HEK293 (cell line): Measurements from ENCODE around the gene STX2.

ENCODE experiments used
- CTCF ChIA-PET: fragments of 350-600 bp; formaldehyde crosslinking; extraction: SDS; loops from one replicate; lab custom pipeline; 2021; ENCODE audit warnings: antibody characterized with exemption; lab: Yijun Ruan, JAX
- POLR2A ChIA-PET: fragments of 300-600 bp; formaldehyde crosslinking; extraction: SDS; loops from one replicate; lab custom pipeline; 2020; ENCODE audit warnings: antibody characterized with exemption, inconsistent platforms; lab: Yijun Ruan, JAX
- H3K27ac ChIP-seq: fragments of 200-500 bp; sonication (Bioruptor generic); 2 replicates; pipeline ENCODE4 v1.5.1; 2014; ENCODE audit warnings: low read depth, low read length, control low read depth, inconsistent platforms; ENCODE audit errors: extremely low read depth
- H3K36me3 ChIP-seq, 2 experiments: fragments of 200-500 bp in 1 of 2; sonication (Bioruptor generic) in 1 of 2; 1 replicate in 1 of 2; 2 replicates in 1 of 2; pipeline ENCODE4 v1.5.1; 2014 to 2017; ENCODE audit warnings: inconsistent platforms in 2 of 2, low read length in 2 of 2; ENCODE audit not compliant: control insufficient read depth in 2 of 2, insufficient read depth in 1 of 2
- H3K4me1 ChIP-seq: fragments of 200-500 bp; sonication (Bioruptor generic); 2 replicates; pipeline ENCODE4 v1.5.1; 2014; ENCODE audit warnings: mild to moderate bottlenecking, low read length, inconsistent platforms; ENCODE audit not compliant: control insufficient read depth, insufficient read depth
- H3K4me3 ChIP-seq: 2 replicates; pipeline ENCODE4 v1.5.1; 2011; ENCODE audit warnings: low read depth, mild to moderate bottlenecking, control low read depth, low read length, moderate library complexity
- H3K9me3 ChIP-seq: fragments of 200-500 bp; sonication (Bioruptor generic); 2 replicates; pipeline ENCODE4 v1.5.1; 2014; ENCODE audit warnings: low read depth, low read length, inconsistent platforms; ENCODE audit not compliant: control insufficient read depth, insufficient read depth
- ELK4 ChIP-seq: IDR thresholded peaks from 2 replicates; pipeline ENCODE4 v1.6.1; 2011; ENCODE audit warnings: mild to moderate bottlenecking, low read depth, low read length, borderline replicate concordance
- GLIS1 ChIP-seq: fragments of 450-650 bp; formaldehyde crosslinking; IDR thresholded peaks from 2 replicates; pipeline ENCODE4 v1.5.1; 2016; ENCODE audit warnings: missing biosample characterization, missing genetic modification characterization
- HOXA7 ChIP-seq: sonication (generic); formaldehyde crosslinking; IDR thresholded peaks from 2 replicates; pipeline ENCODE4 v1.8.1; 2022; ENCODE audit warnings: missing genetic modification reagents, borderline replicate concordance
- KLF9 ChIP-seq: fragments of 450-650 bp; formaldehyde crosslinking; IDR thresholded peaks from 2 replicates; pipeline ENCODE4 v1.5.1; 2016; ENCODE audit warnings: missing biosample characterization, missing genetic modification characterization, low read depth
- PRDM6 ChIP-seq: fragments of 450-650 bp; formaldehyde crosslinking; IDR thresholded peaks from 2 replicates; pipeline ENCODE4 v1.5.1; 2017; ENCODE audit warnings: missing biosample characterization, missing genetic modification characterization
- ZEB2 ChIP-seq: fragments of 450-650 bp; formaldehyde crosslinking; IDR thresholded peaks from 2 replicates; pipeline ENCODE4 v1.5.1; 2016; ENCODE audit warnings: missing biosample characterization, missing genetic modification characterization
- ZNF148 ChIP-seq: fragments of 450-650 bp; formaldehyde crosslinking; IDR thresholded peaks from 2 replicates; pipeline ENCODE4 v1.5.0; 2017; ENCODE audit warnings: missing biosample characterization, missing genetic modification characterization, borderline replicate concordance
- ZNF155 ChIP-seq: fragments of 450-650 bp; formaldehyde crosslinking; IDR thresholded peaks from 2 replicates; pipeline ENCODE4 v1.5.1; 2016; ENCODE audit warnings: missing biosample characterization, missing genetic modification characterization
- ZNF175 ChIP-seq: fragments of 450-650 bp; formaldehyde crosslinking; IDR thresholded peaks from 2 replicates; pipeline ENCODE4 v1.5.1; 2016; ENCODE audit warnings: missing biosample characterization, missing genetic modification characterization
- ZNF214 ChIP-seq: fragments of 450-650 bp; formaldehyde crosslinking; IDR thresholded peaks from 2 replicates; pipeline ENCODE4 v1.5.1; 2017; ENCODE audit warnings: missing biosample characterization, mild to moderate bottlenecking, missing genetic modification characterization, borderline replicate concordance
- ZNF23 ChIP-seq: fragments of 450-650 bp; formaldehyde crosslinking; IDR thresholded peaks from 2 replicates; pipeline ENCODE4 v1.5.1; 2016; ENCODE audit warnings: missing biosample characterization, missing genetic modification characterization, borderline replicate concordance
- ZNF266 ChIP-seq: fragments of 450-650 bp; formaldehyde crosslinking; IDR thresholded peaks from 2 replicates; pipeline ENCODE4 v1.5.1; 2016; ENCODE audit warnings: missing biosample characterization, missing genetic modification characterization, low read depth
- ZNF398 ChIP-seq: fragments of 450-650 bp; formaldehyde crosslinking; IDR thresholded peaks from 2 replicates; pipeline ENCODE4 v1.5.1; 2017; ENCODE audit warnings: missing biosample characterization, missing genetic modification characterization
- ZNF514 ChIP-seq: fragments of 450-650 bp; formaldehyde crosslinking; IDR thresholded peaks from 2 replicates; pipeline ENCODE4 v1.5.1; 2016; ENCODE audit warnings: missing biosample characterization, missing genetic modification characterization
- ZNF521 ChIP-seq: fragments of 450-650 bp; formaldehyde crosslinking; IDR thresholded peaks from 2 replicates; pipeline ENCODE4 v1.5.1; 2017; ENCODE audit warnings: missing biosample characterization, mild to moderate bottlenecking, missing genetic modification characterization
- ZNF660 ChIP-seq: fragments of 450-650 bp; IDR thresholded peaks from 2 replicates; pipeline ENCODE4 v1.5.1; 2018; ENCODE audit warnings: missing biosample characterization, mild to moderate bottlenecking, missing genetic modification characterization
- ZNF707 ChIP-seq: fragments of 450-650 bp; formaldehyde crosslinking; IDR thresholded peaks from 2 replicates; pipeline ENCODE4 v1.5.1; 2016; ENCODE audit warnings: missing biosample characterization, missing genetic modification characterization
- ZSCAN18 ChIP-seq: fragments of 450-650 bp; formaldehyde crosslinking; IDR thresholded peaks from 2 replicates; pipeline ENCODE4 v1.5.1; 2016; ENCODE audit warnings: missing biosample characterization, missing genetic modification characterization
- ZSCAN23 ChIP-seq: fragments of 450-650 bp; formaldehyde crosslinking; IDR thresholded peaks from 2 replicates; pipeline ENCODE4 v1.5.1; 2016; ENCODE audit warnings: missing biosample characterization, missing genetic modification characterization
- TF ChIP-seq, protein P1 (sequence below): fragments of 450-650 bp; formaldehyde crosslinking; IDR thresholded peaks from 2 replicates; pipeline ENCODE4 v1.5.1; 2016; ENCODE audit warnings: missing biosample characterization, missing genetic modification characterization
- TF ChIP-seq, protein P2 (sequence below): fragments of 450-650 bp; formaldehyde crosslinking; IDR thresholded peaks from 2 replicates; pipeline ENCODE4 v1.5.1; 2016; ENCODE audit warnings: missing biosample characterization, missing genetic modification characterization

STX2 gene

DNA sequence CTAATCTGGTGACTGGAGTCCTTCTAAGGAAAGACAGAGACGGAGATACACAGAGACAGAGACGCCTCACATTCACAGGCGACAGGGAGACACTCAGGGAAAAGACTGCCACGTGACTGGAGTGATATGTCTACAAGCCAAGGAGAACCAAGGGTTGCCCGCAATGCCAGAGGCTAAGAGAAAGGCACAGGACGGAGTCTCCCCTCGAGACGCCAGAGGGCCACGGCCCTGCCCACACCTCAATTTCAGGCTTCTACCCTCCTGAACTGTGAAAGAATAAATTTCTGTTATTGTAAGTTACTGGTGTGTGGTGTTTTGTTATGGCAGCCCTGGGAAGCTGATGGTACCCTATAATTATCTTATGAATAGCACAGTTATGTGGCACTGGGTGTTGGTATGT lies 21.3 kb upstream of the STX2 start (continued):
- TF ChIP-seq HOXA7 (CRISPR knock-in tag) = no peak
- TF ChIP-seq ZNF266 (tag by site-specific recombination) = no peak
- no peak for TF ChIP-seq PRDM6 (tag by site-specific recombination)

DNA sequence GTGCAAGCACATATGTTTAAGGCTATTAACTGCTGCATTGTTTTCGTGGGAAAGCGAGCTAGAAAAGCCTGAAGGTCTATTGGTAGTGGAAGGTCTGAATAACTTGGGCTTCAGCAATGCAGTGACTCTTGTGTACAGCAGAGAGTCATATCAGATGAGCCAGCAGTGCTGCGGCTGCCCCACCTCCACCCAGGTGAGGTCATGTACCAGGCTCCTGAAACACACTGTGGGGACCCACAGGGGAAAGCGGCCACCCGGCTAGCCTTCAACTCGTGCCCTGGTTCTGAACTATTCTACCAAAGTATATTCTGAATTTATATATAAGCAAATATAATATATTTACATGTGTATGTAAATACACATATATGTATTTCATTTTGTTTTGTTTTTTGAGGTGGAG lies 20.1 kb upstream of the STX2 start:
- no peak overlapping the region for H3K4me3 ChIP-seq
- TF ChIP-seq ZNF398 (tag by site-specific recombination) = no peak
- no peak for TF ChIP-seq ZNF175 (tag by site-specific recombination)
- TF ChIP-seq, protein P1, sequence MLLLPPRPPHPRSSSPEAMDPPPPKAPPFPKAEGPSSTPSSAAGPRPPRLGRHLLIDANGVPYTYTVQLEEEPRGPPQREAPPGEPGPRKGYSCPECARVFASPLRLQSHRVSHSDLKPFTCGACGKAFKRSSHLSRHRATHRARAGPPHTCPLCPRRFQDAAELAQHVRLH (tag by site-specific recombination) = no peak
- TF ChIP-seq ZNF660 (tag by site-specific recombination) = no peak
- TF ChIP-seq ZNF514 (tag by site-specific recombination) = no peak
- TF ChIP-seq ZSCAN23 = no peak
- TF ChIP-seq ZNF155 (tag by site-specific recombination) = no peak
- TF ChIP-seq ELK4 = no peak
- TF ChIP-seq, protein P2, sequence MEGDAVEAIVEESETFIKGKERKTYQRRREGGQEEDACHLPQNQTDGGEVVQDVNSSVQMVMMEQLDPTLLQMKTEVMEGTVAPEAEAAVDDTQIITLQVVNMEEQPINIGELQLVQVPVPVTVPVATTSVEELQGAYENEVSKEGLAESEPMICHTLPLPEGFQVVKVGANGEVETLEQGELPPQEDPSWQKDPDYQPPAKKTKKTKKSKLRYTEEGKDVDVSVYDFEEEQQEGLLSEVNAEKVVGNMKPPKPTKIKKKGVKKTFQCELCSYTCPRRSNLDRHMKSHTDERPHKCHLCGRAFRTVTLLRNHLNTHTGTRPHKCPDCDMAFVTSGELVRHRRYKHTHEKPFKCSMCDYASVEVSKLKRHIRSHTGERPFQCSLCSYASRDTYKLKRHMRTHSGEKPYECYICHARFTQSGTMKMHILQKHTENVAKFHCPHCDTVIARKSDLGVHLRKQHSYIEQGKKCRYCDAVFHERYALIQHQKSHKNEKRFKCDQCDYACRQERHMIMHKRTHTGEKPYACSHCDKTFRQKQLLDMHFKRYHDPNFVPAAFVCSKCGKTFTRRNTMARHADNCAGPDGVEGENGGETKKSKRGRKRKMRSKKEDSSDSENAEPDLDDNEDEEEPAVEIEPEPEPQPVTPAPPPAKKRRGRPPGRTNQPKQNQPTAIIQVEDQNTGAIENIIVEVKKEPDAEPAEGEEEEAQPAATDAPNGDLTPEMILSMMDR (tag by site-specific recombination) = no peak
- TF ChIP-seq ZNF148 (tag by site-specific recombination) = no peak
- TF ChIP-seq ZEB2 = no peak
- no peak for TF ChIP-seq ZNF23 (tag by site-specific recombination)
- no peak for TF ChIP-seq ZSCAN18 (tag by site-specific recombination)
- TF ChIP-seq ZNF707 (tag by site-specific recombination) = no peak
- no peak for TF ChIP-seq KLF9 (tag by site-specific recombination)
- TF ChIP-seq ZNF521 (tag by site-specific recombination) = no peak
- TF ChIP-seq ZNF214 (tag by site-specific recombination) = no peak
- no peak for TF ChIP-seq GLIS1
- TF ChIP-seq, all 188 proteins: peak for 0
- Histone ChIP-seq H3K36me3 (no peaks in the 10 kb centered on the region), H3K27ac (no peak overlapping the region), H3K4me1 (no peaks in the 10 kb centered on the region), H3K9me3 (no peaks in the 10 kb centered on the region)
- POLR2A ChIA-PET = no interaction called here
- CTCF ChIA-PET = no interaction called here
